NOMO-1 treated with dmso at 0.1 percent for 144 hours (cell line): ENCODE results near the gene PEX1.
"Not testable (repeated sequence)": the region's sequence is repeated elsewhere in the genome, so short reads cannot be mapped to it uniquely, and the experiment has no call there.

Experiments used
- DNase-seq: peaks from one replicate; lab custom pipeline; 2025; ENCODE audit not compliant: unreplicated experiment; lab: John Stamatoyannopoulos, UW

The PEX1 gene

GRCh38 chr7:92506363-92506762 is 22.0 kb downstream of the PEX1 start:
- no peak for DNase-seq

GRCh38 chr7:92504563-92504962 is 23.8 kb downstream of the PEX1 start:
- DNase-seq: no peak

- no peak for DNase-seq
These were observed 24.6 kb downstream of the PEX1 start for GRCh38 chr7:92503767-92504166.

- no peak for DNase-seq
These were observed 29.8 kb downstream of the PEX1 start for GRCh38 chr7:92498557-92498956.

- DNase-seq: no peak
These were observed 31.4 kb downstream of the PEX1 start for GRCh38 chr7:92496876-92497275.

- no peak for DNase-seq
These were observed 38.7 kb downstream of the PEX1 start for GRCh38 chr7:92489634-92490033.

GRCh38 chr7:92487804-92488203 is 40.5 kb downstream of the PEX1 start:
- DNase-seq: no peak

GRCh38 chr7:92485974-92486373 is 42.3 kb downstream of the PEX1 start:
- DNase-seq: no peak

- no peak for DNase-seq
These were observed 42.9 kb downstream of the PEX1 start for GRCh38 chr7:92485267-92485892.

GRCh38 chr7:92484226-92484625 is 44.1 kb downstream of the PEX1 start:
- not testable (repeated sequence) for DNase-seq

- DNase-seq: not testable (repeated sequence)
These were observed 44.7 kb downstream of the PEX1 start for GRCh38 chr7:92483624-92484023.

GRCh38 chr7:92479146-92479545 is 49.2 kb downstream of the PEX1 start:
- DNase-seq: not testable (repeated sequence)

- no peak for DNase-seq
These were observed 49.6 kb downstream of the PEX1 start for GRCh38 chr7:92478711-92479110.

GRCh38 chr7:92478095-92478494 is 50.2 kb downstream of the PEX1 start:
- DNase-seq: no peak

GRCh38 chr7:92477681-92478080 is 50.6 kb downstream of the PEX1 start, which contains the start of gene ERVW-1:
Gene ERVW-1 (minus strand): TSS chr7:92477946. CDS start chr7:92470381, 7,565 bp downstream.
- DNase-seq: not testable (repeated sequence)

- DNase-seq: not testable (repeated sequence)
These were observed 52.3 kb downstream of the PEX1 start for GRCh38 chr7:92475851-92476590.

- not testable (repeated sequence) for DNase-seq
These were observed 53.0 kb downstream of the PEX1 start for GRCh38 chr7:92475261-92475770.

- not testable (repeated sequence) for DNase-seq
These were observed 54.3 kb downstream of the PEX1 start for GRCh38 chr7:92473989-92474388.

GRCh38 chr7:92468589-92468988 is 59.7 kb downstream of the PEX1 start:
- DNase-seq: not testable (repeated sequence)

GRCh38 chr7:92466682-92467081 is 61.6 kb downstream of the PEX1 start:
- no peak for DNase-seq

GRCh38 chr7:92464515-92464914 is 63.8 kb downstream of the PEX1 start:
- no peak for DNase-seq

GRCh38 chr7:92462560-92462959 is 65.8 kb downstream of the PEX1 start:
- DNase-seq: no peak
